GM15510 (cell line): ENCODE data around the gene SPOCK1.

Experiments
- POLR2A ChIP-seq: IDR thresholded peaks from 3 replicates; pipeline ENCODE4 v1.6.1; 2011; ENCODE audit warnings: borderline replicate concordance; ENCODE audit not compliant: insufficient read length; ENCODE audit errors: extremely low read depth

SPOCK1 gene

GRCh38 chr5:137203011-137203632 is 296.0 kb downstream of the SPOCK1 start:
- TF ChIP-seq POLR2A: no peak

- TF ChIP-seq POLR2A: no peak
Observed at GRCh38 chr5:137201876-137202275, 297.2 kb downstream of the SPOCK1 start.

- TF ChIP-seq POLR2A: no peak
Observed at GRCh38 chr5:137200906-137201700, 298.0 kb downstream of the SPOCK1 start.

- no peak for TF ChIP-seq POLR2A
Observed at GRCh38 chr5:137199966-137200365, 299.2 kb downstream of the SPOCK1 start.

GRCh38 chr5:137199201-137199600 is 299.9 kb downstream of the SPOCK1 start:
- TF ChIP-seq POLR2A: no peak

- TF ChIP-seq POLR2A: no peak
Observed at GRCh38 chr5:137195483-137195882, 303.6 kb downstream of the SPOCK1 start.

GRCh38 chr5:137194300-137194699 is 304.8 kb downstream of the SPOCK1 start:
- TF ChIP-seq POLR2A: no peak

- no peak for TF ChIP-seq POLR2A
Observed at GRCh38 chr5:137192293-137192743, 306.8 kb downstream of the SPOCK1 start.

GRCh38 chr5:137191179-137191578 is 307.9 kb downstream of the SPOCK1 start:
- TF ChIP-seq POLR2A: no peak

- no peak for TF ChIP-seq POLR2A
Observed at GRCh38 chr5:137190441-137190840, 308.7 kb downstream of the SPOCK1 start.

- no peak for TF ChIP-seq POLR2A
Observed at GRCh38 chr5:137190031-137190430, 309.1 kb downstream of the SPOCK1 start.

GRCh38 chr5:137188566-137188965 is 310.6 kb downstream of the SPOCK1 start:
- no peak for TF ChIP-seq POLR2A

- no peak for TF ChIP-seq POLR2A
Observed at GRCh38 chr5:137186759-137187461, 312.2 kb downstream of the SPOCK1 start.

- no peak for TF ChIP-seq POLR2A
Observed at GRCh38 chr5:137185193-137185592, 313.9 kb downstream of the SPOCK1 start.

- TF ChIP-seq POLR2A: no peak
Observed at GRCh38 chr5:137184734-137185133, 314.4 kb downstream of the SPOCK1 start.
